ENCODE data around the gene AIG1.

- TF ChIP-seq RAD21 (IDR thresholded peaks at IDR 0.05; ENCODE audit: low read length) = no peak
- no peak for TF ChIP-seq ELK1 (IDR thresholded peaks at IDR 0.05; ENCODE audit: borderline replicate concordance, low read depth, low read length)
- TF ChIP-seq MAZ (IDR thresholded peaks at IDR 0.05; ENCODE audit: borderline replicate concordance, low read depth, low read length) = no peak
- no peak for TF ChIP-seq POLR2A (IDR thresholded peaks at IDR 0.05; ENCODE audit: low read depth, low read length)
- TF ChIP-seq CTCF (conservative IDR thresholded peaks at IDR 0.05; ENCODE audit: low read depth, low read length) = no peak
- TF ChIP-seq CHD1 (IDR thresholded peaks at IDR 0.05; ENCODE audit: low read depth, low read length) = no peak
- no peak for TF ChIP-seq RFX5 (IDR thresholded peaks at IDR 0.05; ENCODE audit: low read depth, low read length)
- no peak for TF ChIP-seq SMC3 (IDR thresholded peaks at IDR 0.05; ENCODE audit: low read depth, low read length)
- no peak for TF ChIP-seq CEBPB (IDR thresholded peaks at IDR 0.05; ENCODE audit: low read depth, low read length)
- TF ChIP-seq USF2 (IDR thresholded peaks at IDR 0.05; ENCODE audit: low read depth, low read length) = no peak
- TF ChIP-seq BHLHE40 (IDR thresholded peaks at IDR 0.05; ENCODE audit: low read depth, low read length) = no peak
- no peak for TF ChIP-seq MAFK (IDR thresholded peaks at IDR 0.05; ENCODE audit: low read depth, low read length)
- no peak for TF ChIP-seq RCOR1 (IDR thresholded peaks at IDR 0.05; ENCODE audit: insufficient replicate concordance, low read length)
Observed at GRCh38 chr6:143159001-143159400, 98.3 kb downstream of the AIG1 start.
